Uterus (tissue), 2 donors: ENCODE data around the gene ACOXL.

Source experiments
- POLR2A ChIP-seq, 2 donors: fragments of 450-650 bp; IDR thresholded peaks; one replicate each; pipeline ENCODE4 v1.6.1; 2016; ENCODE audit warnings: antibody characterized with exemption in 2 of 2, mild to moderate bottlenecking in 1 of 2, moderate library complexity in 1 of 2
- TF ChIP-seq, protein P1 (sequence below), 4 experiments: fragments of 200-600 bp in 2 of 4; fragments of 450-650 bp in 2 of 4; sonication (generic) in 2 of 4; IDR thresholded peaks; one replicate each; pipeline ENCODE4 v1.5.1; 2016 to 2019; ENCODE audit warnings: antibody characterized with exemption in 4 of 4, mild to moderate bottlenecking in 2 of 4, moderate library complexity in 1 of 4

DNA sequence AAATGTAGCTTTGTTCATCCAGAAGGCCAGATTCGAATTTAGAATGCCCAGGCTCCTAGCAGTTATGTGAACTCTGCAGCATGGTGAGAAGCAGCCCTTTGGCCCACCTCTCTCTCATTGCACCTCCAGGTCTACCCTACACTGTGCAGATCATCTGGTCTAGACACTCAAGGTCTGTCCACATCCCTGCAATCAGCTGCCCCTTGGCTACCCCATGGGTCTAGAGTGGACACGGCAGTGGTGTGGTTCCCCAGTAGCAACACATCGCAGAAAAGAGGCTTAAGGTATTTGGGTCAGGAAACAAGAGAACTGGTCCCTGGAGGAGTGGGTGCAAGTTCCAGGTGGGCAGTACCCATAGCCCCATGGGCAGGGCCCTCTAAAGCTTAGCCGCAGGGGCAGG lies 311.7 kb downstream of the ACOXL start:
- TF ChIP-seq, protein P1, sequence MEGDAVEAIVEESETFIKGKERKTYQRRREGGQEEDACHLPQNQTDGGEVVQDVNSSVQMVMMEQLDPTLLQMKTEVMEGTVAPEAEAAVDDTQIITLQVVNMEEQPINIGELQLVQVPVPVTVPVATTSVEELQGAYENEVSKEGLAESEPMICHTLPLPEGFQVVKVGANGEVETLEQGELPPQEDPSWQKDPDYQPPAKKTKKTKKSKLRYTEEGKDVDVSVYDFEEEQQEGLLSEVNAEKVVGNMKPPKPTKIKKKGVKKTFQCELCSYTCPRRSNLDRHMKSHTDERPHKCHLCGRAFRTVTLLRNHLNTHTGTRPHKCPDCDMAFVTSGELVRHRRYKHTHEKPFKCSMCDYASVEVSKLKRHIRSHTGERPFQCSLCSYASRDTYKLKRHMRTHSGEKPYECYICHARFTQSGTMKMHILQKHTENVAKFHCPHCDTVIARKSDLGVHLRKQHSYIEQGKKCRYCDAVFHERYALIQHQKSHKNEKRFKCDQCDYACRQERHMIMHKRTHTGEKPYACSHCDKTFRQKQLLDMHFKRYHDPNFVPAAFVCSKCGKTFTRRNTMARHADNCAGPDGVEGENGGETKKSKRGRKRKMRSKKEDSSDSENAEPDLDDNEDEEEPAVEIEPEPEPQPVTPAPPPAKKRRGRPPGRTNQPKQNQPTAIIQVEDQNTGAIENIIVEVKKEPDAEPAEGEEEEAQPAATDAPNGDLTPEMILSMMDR (IDR thresholded peaks at IDR 0.05): no peak
- TF ChIP-seq POLR2A (IDR thresholded peaks at IDR 0.05): no peak
